ENCODE data around the gene TMEM183A. TPM values are rescaled to one million over a fixed set of nuclear protein-coding genes. Genes with fewer than 3 reads are reported as not detected.

TMEM183A gene
- polyA plus RNA-seq, 5 donors = 67.8 to 74.0 (median 71.2) TPM

DNA sequence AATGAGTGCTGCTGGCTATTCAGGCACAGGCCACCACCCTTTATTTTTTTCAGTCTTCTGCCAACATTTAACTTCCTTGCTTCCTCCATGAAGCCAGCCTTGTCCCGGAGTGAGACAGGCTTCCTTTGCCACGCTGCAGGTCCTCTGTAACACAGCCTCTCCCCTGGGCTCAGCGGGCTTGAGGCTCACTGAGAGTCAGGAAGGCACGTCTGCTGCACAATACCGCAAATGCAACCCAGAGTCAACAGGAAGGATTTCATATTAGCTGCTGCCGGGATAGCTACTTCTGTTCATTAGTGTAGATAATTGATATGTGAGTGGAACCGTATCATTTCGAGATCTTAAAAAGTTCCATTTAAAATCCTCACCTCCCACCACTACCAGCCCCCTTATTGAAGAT, 56.1 kb downstream of the TMEM183A start:
- no peak for DNase-seq

DNA sequence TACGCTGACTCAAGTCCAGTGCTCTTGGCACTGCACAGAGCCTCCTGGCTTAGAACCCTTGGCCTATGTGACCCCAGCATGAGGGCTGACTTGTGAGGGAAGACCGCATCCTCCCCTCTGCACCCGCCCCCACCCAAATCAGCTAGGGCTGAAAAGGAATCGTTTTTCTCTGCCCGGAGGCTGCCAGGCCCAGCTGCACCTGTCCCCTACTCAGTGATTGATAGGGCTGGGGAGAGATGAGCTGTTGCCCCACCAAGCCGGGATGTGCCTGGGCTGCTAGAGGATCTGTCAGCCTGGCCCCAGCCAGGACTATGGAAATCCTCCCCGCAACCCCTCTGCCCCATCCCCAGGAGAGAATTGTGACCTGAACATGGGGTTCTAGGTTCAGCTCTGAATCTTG, 58.0 kb downstream of the TMEM183A start:
- no peak for DNase-seq

DNA sequence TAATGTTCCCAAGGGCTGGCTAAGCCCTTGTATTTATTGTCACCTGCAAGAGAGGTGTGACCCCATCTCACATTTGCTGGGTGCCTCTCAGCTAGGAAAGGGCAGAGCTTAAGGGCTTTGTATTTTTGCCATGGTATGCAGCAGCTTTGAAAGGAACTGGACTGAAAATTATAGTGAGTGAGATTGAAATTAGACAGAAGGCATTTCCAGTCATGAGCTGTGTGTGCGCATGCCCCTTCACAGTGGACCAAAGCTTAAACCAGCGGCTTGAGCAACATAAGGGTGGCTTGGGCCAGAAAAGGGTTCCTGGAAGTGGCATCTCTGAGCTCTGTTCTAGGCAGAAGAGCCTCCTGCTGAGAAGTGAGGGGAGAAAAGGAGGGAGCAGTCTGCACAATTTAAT, 58.8 kb downstream of the TMEM183A start:
- peak; percentile 38 to 44 for DNase-seq

DNA sequence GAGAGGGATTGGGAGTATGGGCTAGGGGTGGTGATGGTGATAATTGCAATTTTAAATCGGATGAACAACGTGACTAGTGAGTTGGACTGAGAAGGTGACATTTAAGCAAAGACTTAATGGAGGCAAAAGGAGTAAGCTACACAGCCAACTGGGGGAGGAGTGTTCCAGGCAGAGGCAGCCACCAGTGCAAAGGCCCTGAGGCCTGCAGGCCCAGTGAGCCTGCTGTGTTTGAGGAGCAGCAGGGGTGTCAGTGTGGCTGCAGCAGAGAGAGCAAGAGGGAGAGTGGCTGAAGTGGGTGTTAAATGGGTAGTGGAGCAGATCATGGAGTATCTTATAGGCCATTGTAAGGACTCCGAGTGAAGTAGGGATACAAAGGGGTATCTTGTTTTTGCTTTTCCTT, 59.8 kb downstream of the TMEM183A start:
- no peak for DNase-seq

DNA sequence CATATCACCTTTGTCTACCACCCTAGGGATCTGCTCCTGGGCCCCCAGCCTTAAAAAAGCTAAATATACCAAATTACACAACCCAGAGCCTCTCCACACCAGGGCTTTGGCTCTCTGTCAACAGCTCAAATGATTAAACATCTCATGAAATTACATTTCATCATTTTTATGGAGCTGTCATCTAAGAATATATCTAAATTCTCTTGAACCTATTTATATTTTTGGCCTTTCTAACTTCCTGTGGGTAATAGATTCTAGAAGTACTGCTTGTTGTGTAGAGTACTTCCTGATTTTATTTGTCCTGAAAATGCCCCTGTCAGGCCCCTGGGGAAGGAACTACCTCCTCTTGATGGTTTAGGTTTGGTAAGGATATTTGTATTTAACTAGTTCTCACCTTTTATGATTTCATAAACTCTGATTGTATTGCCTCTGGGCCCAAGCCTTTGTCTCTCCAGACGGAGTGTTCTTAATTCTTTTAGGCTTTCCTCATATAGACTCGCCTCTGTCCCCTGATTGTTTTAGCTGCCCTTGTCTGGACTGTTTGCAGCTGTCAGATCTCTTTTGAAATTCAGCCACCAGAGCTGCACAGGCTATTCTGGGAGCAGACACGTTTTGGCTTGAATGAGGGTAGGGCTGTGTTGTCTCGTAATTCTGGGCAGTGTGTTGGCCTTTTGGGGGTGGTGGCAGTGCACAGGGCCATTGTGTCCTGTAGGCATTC, 62.0 kb downstream of the TMEM183A start:
- peak; percentile 73 to 85 for DNase-seq

DNA sequence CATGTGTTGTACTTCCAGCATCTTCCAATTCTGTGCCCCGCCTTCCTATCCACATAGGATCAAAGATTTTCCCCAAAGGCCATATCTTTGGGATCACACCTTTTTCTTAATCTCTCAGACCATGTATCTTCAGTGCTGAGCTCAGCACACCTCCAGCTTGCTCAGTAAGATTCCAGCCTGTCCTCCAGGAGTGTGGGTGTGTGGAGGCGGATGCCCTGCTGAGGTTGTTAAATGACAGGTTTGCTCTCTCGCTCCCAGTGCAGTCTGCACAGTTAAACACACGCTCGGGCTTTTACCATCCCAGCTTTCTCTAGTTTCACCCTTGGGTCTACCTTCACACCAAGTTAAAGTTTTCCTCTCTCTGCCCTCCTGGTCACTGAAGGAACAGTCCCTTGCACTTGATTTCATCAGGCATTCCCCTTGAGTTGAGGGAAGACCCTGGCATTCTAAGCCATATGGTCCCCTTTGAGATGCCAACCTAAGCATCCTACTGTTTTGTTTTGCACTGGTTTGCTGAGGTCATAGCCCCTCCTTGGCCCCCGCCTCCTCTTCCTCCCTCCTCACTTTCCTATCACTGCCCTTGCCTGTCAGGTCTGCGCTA, 64.9 kb downstream of the TMEM183A start:
- DNase-seq = no peak

DNA sequence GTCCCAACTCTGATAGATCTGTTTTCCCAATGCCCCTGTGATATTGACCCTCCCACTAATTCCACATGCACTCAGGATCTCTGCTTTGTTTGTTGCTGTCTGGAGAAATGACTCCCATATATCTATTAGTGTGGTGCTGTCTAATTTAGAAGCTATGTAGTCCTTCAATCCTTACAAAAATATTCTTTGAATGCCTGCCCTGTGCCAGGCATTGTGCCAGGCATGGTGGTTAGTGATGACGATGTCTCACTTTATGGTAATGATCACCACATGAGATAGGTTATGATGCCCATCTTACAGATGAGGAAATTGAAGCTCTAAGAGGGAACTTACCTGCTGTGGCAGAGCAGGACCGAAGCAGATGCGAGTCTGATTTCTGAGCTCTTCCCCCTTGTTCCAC, 65.7 kb downstream of the TMEM183A start:
- no peak for DNase-seq

DNA sequence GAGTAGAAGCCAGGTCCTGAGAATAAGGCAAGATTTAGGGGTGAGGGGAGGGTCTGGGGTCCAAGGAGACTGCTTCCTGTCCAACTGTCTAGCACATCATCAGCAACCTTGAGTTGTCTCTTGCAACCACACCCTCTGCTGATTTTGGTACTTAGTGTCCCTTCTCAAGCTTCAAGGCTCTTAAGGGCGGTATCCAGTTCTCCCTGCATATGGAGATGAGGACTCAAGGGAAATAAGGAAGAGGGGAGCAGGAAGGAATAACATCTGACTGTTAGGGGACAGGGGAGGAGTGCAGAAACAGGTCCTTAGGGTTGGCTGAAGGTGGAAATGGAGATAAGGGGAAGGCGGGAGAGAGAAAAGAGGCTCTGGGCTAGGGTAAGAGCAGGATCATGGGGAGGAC, 66.3 kb downstream of the TMEM183A start:
- no peak for DNase-seq

Other genes with a start within 250 kb of the TMEM183A start
- gene KDM5B, start 199.0 kb upstream of the TMEM183A start, polyA plus RNA-seq (ENCODE audit: insufficient read depth in 1 of 5, insufficient read length in 5 of 5, low replicate concordance in 1 of 5) = 100 to 1,000 TPM in 4 of 5 donors, 10 to 100 TPM in 1; 81.0 to 121 (median 107) TPM
- 1 to 10 TPM; 1.4 to 3.4 (median 2.3) TPM for gene PCAT6, start 196.4 kb upstream of the TMEM183A start, polyA plus RNA-seq (ENCODE audit: insufficient read depth in 1 of 5, insufficient read length in 5 of 5, low replicate concordance in 1 of 5)
- 1 to 10 TPM; 7.3 to 9.7 (median 8.7) TPM for gene RABIF, start 118.2 kb upstream of the TMEM183A start, polyA plus RNA-seq (ENCODE audit: insufficient read depth in 1 of 5, insufficient read length in 5 of 5, low replicate concordance in 1 of 5)
- 10 to 100 TPM; 29.4 to 39.6 (median 36.5) TPM for gene KLHL12, start 80.1 kb upstream of the TMEM183A start, polyA plus RNA-seq (ENCODE audit: insufficient read depth in 1 of 5, insufficient read length in 5 of 5, low replicate concordance in 1 of 5)
- gene ADIPOR1, start 49.1 kb upstream of the TMEM183A start, polyA plus RNA-seq (ENCODE audit: insufficient read depth in 1 of 5, insufficient read length in 5 of 5, low replicate concordance in 1 of 5) = 10 to 100 TPM; 65.9 to 73.2 (median 68.1) TPM
- 10 to 100 TPM; 29.5 to 37.3 (median 33.2) TPM for gene CYB5R1, start 40.1 kb upstream of the TMEM183A start, polyA plus RNA-seq (ENCODE audit: insufficient read depth in 1 of 5, insufficient read length in 5 of 5, low replicate concordance in 1 of 5)
- gene PPFIA4, start 19.1 kb downstream of the TMEM183A start, polyA plus RNA-seq (ENCODE audit: insufficient read depth in 1 of 5, insufficient read length in 5 of 5, low replicate concordance in 1 of 5) = 1 to 10 TPM; 2.9 to 5.3 (median 3.1) TPM
- gene MYOG, start 78.6 kb downstream of the TMEM183A start, polyA plus RNA-seq (ENCODE audit: insufficient read depth in 1 of 5, insufficient read length in 5 of 5, low replicate concordance in 1 of 5) = 10 to 100 TPM in 1 of 5 donors, under 1 TPM in 2, not detected in 2; 0.08 to 20.2 (median 0.55) TPM
- 10 to 100 TPM in 3 of 5 donors, 1 to 10 TPM in 2; 2.4 to 17.2 (median 12.3) TPM for gene ADORA1, start 120.4 kb downstream of the TMEM183A start, polyA plus RNA-seq (ENCODE audit: insufficient read depth in 1 of 5, insufficient read length in 5 of 5, low replicate concordance in 1 of 5)
- 10 to 100 TPM in 1 of 5 donors, under 1 TPM in 4; 0.08 to 14.4 (median 0.13) TPM for gene MYBPH, start 168.5 kb downstream of the TMEM183A start, polyA plus RNA-seq (ENCODE audit: insufficient read depth in 1 of 5, insufficient read length in 5 of 5, low replicate concordance in 1 of 5)
- 1 to 10 TPM in 1 of 5 donors, under 1 TPM in 4; 0.43 to 1.6 (median 0.64) TPM for gene CHI3L1, start 179.3 kb downstream of the TMEM183A start, polyA plus RNA-seq (ENCODE audit: insufficient read depth in 1 of 5, insufficient read length in 5 of 5, low replicate concordance in 1 of 5)
- gene CHIT1, start 222.3 kb downstream of the TMEM183A start, polyA plus RNA-seq (ENCODE audit: insufficient read depth in 1 of 5, insufficient read length in 5 of 5, low replicate concordance in 1 of 5) = under 1 TPM; 0.09 to 0.25 (median 0.17) TPM

All from right lung (tissue), 5 donors.